NCI-H128 (cell line): Measurements from ENCODE around the gene KCNQ5.

ENCODE experiments used
- DNase-seq: peaks from one replicate; lab custom pipeline; 2025; ENCODE audit not compliant: unreplicated experiment; lab: John Stamatoyannopoulos, UW

The KCNQ5 gene

DNA sequence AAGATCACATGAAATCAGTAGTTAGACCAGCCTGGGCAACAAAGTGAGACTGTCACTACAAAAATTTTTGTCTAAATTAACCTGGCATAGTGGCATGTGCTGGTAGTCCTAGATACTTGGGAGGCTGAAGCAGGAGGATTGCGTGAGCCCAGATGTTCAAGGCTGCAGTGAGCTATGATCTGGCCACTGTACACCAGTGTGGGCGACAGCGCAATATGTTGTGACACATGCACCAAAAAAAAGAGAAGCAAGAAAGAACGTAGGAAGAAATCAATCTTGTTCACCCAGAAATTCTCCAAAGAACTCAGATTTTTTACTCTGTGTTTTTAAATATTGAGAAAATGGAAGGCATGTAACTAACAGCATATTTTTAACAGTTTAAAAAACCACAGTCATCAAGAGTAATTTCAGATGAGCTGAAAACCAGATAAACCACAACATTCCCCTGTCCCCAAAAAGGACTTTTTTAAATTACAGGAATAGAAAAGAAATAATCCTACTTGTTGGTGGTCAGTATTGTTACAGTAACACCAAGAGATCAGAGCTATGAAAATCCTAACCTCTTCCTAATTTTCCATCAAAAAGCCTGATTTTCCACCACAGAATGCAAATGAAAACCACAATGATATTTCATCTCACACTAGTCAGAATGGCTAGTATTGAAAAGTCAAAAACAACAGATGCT is 363.3 kb downstream of the KCNQ5 start:
- DNase-seq: no peak

DNA sequence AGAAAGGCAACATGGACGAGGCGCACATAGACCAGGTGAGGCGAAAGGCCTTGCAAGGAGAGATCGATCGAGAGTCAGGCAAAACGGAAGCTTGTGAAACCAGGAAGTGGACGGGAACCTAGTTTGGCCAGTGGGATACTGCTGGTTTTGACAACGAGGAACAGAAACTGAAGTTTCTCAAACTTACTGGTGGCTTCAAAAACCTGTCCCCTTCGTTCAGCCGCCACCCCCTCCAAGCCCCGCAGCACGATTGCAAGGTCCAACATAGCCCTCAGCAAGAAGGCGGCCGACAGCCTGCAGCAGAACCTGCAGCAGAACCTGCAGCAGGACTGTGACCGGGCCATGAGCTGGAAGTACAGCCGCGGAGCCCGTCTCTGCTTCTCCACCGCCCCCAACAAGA is 365.4 kb downstream of the KCNQ5 start:
- no peak for DNase-seq

DNA sequence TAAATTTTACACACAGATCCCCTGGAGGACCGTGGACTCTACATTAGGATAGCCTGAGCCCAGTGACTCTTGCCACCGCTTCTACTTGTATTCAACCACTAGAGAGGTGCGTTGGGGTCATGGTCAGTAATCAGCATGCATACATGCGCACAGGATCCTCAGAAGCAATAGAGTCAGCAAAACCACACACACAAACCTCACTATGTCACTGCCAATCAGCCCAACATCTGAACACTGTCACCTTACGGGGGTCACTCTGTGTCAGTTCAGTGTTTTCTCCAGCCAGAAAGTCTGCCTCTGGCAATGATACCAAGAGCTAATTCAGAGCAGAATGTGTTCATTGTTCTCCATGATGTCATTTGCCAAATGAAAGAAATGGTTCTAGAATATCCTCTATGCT is 378.1 kb downstream of the KCNQ5 start:
- no peak for DNase-seq

DNA sequence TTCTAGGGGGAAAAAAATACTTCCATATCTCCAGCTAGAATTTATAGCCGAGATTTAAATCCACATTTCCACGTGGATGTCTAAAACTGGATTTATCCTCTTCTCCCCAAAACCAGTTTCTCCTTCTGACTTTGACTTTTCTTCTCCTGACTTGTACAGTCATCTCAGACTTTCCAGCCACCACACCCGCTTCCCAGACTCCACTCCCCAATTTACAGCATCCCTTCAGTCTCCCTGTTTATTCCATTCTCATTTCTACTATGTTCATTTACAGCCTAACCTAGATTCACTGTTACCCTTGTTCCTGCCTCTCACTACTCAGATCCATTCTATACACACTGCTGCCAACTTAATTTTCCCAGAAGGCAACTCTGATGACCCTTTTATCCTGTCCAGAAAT is 378.6 kb downstream of the KCNQ5 start:
- DNase-seq: no peak

DNA sequence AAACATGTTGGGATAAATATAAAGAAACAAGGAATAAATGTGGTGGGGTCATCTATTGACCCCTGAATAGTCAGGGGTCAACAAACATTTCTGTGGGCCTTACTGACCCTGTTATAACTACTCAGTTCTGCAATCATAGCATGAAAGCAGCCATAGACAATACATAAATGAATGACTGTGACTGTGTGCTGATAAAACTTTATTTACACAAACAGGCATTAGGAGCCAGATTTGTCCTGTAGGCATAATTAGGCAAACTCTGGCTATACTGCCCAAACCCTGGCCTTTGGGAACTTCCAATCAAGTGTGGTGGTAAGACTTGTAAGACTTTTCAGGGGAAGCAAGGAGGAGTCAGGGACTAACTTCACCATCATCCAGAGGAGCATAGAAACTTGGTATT is 380.7 kb downstream of the KCNQ5 start:
- DNase-seq: no peak

DNA sequence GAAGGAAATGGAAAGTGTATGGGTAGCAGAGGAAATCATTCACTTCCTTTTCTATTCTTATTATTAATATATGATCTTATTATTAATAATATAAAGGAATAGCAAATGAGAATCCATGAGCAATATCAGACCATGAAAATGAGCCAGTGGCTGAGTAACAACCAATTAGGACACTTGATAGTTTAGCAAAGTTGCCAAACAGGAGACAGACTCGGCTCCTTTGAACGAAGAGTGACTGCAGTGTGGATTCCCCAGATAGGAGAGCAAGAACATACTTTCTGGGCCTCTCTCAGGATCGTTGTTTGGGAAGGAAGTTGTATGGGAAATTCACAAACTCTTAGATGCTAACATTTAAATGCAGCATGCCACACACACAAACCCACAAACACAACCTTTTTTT is 381.4 kb downstream of the KCNQ5 start:
- DNase-seq: no peak

DNA sequence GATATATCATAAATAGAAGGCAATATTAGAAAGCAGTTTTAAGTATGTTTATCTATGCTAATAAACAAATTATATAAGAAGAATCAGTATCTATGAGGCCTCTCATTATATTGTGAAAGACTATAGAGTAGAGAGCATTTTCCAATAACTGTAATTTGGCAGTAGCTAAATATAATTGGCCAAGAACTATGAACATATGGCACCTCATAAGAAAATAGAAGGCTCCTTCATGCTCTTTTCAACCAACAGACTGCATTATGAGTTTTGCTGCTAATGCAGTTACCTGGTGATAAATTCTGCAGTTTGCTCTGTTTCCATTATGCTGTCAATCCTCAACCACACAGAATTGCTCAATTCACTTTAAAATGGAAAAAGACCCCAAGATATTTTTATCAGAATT is 382.4 kb downstream of the KCNQ5 start:
- no peak for DNase-seq

DNA sequence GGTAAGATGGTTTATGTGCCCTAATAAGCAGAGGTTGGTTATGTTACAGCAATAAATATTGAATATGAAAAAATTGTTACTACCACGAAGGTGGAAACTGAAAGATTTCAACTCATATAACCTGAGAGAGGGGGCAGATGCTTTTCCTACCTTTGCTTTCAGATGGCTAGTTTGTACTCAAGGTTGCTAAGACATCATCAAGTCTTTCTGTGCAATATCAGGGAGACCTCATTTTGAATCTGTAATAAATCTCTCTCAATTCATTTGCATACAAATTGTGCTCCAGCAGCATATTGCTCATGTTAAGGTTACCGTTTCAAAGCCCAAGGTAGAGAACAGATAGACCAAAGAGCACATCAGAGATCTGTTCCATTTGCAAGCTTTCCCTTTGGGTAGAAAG is 383.0 kb downstream of the KCNQ5 start:
- no peak for DNase-seq

DNA sequence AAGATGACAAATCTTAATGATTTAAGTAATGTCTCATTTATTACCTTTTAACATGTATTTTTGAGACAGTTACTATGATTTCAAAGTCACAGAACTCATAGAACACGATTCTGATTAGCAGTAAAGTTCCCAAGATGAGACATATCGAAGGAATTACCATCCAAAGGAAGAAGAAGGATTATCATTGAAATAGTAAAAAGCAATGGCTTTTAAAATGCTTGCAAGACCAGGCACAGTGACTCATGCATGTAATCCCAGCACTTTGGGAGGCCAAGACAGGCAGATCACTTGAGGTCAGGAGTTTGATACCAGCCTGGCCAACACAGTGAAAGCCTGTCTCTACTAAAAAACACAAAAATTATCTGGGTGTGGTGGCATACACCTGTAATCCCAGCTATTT is 384.3 kb downstream of the KCNQ5 start:
- no peak for DNase-seq

DNA sequence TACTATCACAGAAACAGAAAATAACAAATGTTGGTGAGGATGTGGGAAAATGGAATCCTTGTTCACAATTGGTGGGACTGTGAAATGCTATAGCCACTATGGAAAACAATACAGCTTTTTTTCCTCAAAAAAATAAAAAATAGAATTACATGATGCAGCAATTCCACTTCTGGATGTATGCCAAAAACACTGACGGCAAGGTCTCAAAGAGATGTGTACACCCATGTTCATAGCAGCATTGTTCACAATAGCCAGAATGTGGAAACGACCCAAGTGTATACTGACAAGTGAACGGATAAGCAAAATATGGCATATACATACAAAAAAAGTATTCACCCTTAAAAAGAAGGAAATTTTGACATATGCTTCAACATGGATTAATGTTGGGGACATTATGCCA is 390.1 kb downstream of the KCNQ5 start:
- no peak for DNase-seq

DNA sequence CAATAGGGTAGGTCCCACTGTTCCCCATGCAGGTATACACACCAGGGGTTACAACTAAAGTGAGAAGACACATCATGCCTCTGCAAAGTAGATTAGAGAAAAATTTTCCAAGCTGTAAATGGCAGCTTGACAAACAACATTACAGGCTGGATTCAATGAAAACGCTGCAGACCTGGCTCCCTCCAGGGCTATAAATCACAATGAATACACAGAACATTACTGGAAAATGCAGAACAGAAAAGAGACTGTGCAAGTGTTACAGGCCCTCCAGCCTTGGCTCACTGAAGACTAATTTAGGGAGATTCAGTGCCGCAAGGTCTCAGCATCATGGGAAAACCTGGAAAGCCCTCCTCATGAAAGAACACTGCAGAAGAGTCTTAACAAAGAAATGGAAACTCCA is 395.6 kb downstream of the KCNQ5 start:
- DNase-seq: no peak

DNA sequence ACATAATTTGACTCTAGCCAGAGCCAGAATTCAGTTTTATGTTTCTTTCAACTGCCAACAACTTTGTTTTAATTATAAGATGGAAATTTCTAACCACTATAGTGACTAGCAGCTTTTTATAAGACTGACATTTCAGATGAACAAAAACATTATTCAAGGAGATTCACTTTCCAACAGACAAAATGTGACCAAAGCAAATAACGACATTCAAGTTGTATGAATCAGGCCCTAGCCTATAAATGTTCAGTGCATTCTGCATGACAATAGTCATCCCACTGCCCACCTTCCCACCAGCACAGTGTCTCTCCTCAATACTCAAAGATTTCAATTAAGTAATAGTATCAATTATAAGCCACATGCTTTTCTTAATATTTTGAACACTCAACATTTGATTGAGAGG is 402.7 kb downstream of the KCNQ5 start:
- DNase-seq: no peak

DNA sequence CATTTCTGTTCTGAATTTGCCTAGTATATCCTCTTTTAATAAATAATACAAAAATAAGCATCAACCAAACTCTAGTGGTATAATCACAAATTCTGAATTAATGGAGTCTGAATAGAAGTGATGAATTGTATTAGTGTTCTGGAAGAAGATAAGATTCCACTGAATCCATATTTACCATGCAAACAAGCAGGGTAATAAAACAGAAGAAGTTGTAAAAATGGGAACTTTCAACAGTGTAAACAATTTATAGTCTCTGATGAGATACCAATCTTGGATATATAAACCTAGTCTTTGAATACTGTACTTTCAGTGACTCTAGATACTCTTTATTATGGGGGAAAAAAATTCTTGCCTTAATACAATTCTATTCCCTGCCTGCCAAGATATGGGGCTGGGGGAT is 405.8 kb downstream of the KCNQ5 start:
- DNase-seq: no peak

DNA sequence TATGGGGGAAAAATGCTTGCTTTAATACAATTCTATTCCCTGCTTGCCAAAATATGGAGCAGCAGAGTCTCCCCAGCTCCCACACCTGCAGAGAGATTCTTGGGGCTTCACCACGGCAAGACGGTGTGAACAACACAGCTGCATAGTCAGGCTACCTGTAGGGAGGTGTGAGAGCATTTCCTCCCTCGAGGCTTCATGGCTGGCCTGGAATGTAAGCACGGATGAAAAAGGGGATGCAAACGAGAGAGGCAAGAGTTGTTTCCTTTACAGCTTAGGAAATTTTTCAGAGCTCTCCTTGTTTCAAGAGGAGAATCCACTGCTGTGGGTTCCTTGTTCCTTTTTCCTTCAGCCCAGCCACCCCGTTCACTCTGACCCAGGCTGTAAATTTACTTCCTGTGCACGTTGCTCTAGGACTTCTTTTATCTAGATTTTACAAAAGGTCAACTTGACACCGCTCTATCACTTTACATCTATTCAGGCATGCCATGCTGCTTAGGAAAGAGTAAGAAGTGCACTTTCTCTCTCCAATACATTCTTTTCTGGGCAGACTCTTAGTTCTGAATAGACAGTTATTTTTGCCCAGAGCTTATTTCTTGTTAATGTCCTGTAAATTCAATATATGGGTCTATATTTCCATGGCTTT is 406.4 kb downstream of the KCNQ5 start:
- DNase-seq: no peak

DNA sequence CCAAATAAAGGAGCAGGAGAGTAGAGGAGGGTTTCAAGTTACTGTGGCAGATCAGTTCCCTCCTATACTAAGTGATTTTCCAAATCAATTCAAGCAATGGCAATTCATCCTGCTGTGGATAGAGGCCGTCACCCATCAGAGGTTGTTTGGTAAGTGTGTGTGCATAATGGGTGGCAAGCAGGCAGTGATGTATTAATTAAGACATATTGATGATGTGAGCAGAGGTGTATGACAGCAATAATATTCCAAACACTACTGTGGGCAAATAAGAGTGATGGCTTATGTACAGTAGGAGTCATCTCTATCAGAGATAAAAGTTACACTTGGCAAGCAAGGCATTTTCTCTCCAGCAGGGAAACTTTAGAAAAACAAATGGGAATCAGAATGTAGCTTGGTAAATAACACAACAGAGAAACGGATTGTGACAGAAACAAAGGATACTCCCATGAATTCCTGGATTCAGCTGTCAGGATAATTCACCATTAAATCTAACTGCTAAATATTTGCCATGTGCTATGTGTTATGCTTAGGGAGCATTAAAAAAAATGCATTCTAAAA is 407.1 kb downstream of the KCNQ5 start:
- peak; percentile 47 for DNase-seq

DNA sequence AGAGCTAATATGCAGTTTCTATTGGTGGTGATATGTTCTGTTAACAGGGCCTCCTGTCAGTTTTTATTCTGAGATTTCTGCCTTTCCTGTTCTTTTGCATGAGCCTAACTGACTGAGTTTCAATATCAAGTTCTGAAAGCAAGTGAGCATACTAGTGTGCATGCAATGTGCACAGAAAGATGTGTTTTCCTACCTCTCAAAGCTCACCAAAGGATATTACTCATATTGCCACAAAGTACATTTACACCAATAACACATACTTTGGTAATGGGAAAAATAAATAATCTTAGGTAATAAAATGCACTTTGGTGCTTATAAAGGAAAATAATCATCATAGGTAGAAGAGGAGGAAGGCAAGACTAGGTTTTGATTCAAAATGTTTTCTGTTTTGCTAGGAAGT is 408.4 kb downstream of the KCNQ5 start:
- DNase-seq: no peak

DNA sequence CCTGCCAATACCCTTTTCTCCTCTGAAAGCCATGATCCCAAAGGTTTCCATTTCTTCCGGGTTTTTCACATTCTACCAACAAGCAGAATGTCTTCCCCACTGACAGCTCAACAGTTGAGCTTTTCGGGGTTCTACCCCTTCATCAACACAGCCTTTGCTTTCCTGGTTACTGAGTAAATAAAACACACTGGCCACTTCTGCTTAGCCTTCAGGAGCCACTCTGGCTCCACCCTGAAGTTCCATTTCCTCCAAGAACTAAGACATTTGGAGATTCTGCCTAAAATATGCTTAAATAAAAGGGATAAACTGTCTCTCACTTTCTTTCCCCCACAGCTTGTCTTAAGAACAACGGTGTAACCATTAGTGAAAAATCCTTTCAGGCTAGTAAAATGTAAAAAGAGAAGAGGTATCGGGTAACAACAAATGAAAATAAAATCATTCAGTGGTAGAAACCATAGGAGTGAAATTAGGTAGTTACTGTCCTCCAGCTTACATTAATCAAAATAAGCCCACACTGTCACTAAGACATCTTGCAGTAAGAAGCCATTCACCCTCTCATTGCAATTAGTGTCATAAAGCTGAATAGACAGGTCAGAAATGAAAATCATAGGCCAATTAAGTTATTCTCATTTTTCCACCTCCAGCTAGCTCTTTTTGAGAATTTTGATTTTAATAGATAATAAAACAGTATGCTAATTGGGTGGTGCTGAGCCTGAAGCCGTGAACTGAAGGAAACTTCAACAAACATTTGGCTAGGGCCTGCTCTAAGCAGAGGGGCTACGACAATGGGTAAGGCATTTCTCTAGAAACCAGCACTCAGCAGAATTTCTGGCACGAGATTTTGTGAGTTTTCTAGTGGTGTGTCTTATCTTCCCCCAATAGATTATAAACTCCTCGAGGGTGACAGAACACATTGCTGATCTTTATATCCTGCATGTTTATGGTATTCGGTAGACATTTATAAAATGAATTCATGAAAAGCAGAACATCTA is 409.2 kb downstream of the KCNQ5 start:
- DNase-seq: no peak

DNA sequence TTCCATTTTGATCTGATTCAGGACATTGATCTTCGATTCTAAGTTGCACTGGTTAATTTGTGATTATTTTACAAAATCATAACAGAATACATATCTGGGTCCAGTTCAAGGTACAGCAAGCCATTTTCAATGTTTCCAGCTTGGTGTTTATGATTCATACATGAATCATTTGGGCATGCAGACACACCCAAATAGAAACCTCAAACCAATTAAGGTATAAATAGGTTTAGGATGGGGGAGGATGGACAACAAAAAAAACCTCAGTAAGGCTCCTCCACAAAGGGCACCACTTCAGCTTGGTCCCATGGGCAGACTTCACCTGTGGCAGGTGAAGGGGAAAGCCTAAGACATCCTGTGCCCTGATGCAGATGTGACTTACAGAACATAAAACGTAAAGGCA is 410.7 kb downstream of the KCNQ5 start:
- DNase-seq: no peak

DNA sequence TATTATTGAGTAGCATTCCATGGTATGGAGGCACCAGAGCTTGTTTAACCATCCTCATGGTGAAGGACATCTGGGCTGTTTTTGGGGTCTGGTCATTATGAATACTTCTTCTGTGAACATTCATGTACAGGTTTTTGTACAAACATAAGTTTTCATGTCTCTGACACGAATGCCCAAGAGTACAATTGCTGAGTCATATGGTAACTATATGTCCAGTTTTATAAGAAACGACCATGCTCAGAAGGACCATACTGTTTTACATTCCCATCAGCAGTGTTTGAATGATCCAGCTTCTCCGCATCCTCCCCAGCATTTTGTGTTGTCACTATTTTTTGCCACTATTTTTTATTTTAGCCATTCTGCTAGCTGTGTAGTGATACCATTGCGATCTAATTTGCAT is 414.8 kb downstream of the KCNQ5 start:
- DNase-seq: no peak

DNA sequence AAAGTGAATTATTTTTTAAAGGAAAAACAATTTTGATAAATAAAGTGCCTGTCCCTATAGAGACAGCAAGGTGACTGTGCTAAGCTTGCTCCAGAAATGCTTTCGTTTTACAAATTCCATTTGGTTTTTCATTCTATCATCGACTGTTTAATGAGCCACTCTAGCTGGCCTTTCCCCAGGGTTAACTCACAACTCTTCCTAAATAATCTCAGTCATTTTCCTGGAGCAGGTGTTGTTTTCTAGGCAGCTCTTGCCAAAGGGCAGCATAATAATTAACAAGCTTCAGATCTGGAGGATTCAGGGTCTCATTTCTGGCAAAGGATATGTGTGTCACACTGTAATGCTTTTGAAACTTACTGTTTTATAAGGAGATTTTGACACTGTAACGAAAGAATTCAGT is 419.2 kb downstream of the KCNQ5 start:
- DNase-seq: no peak

DNA sequence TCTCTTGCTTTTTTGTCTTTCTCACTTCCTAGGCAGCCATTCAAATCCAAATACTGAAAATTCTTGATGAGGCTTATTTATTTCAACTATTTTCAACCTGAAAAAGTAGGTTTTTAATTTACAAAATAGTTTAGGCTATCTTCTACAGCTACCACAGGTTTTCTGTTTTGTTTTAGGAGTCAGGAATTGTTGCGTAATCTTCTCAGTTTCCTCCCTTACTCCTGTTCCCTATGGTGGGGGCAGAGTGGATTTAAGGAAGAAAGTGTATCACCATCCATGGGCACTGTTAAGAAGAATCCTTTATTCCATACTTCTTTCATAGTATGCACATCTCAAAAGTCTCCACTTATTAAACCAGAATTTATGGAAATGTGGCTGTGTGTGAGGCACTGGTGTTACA is 421.0 kb downstream of the KCNQ5 start:
- DNase-seq: no peak

DNA sequence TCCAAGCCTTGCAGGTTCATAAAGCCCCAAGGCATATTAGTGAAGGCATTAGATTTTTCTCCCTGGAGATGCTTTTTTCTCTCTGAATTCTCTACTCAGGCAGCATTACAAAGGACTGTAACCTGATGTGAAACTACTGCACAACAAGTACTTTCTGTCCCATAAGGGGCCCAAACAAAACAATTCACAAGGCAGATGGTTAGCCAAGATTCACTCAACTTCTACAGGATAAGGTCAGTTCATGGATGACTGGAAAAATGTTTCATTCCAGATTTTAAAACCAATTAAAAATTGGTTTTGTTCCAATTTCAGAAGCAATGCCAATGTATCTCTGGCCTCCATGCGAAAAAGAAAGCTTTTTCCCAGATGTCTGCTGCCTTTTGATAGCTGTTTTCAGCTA is 421.6 kb downstream of the KCNQ5 start:
- no peak for DNase-seq
